Activated CD4-positive, CD25-positive, alpha-beta regulatory T cell treated with anti-CD3 and anti-CD28 coated beads, Interleukin-2, amount 50 U/mL, for 24 hours (primary cell): ENCODE data around the gene LMBRD2.
"Not testable (repeated sequence)": the region's sequence is repeated elsewhere in the genome, so short reads cannot be mapped to it uniquely, and the experiment has no call there.

Experiments used
- ATAC-seq, 2 donors: fragments of 150-1000 bp; cut with Tn5 transposase; one replicate each; pipeline ENCODE4 v1.10.0; 2021; ENCODE audit warnings: mild to moderate bottlenecking in 1 of 2, moderate library complexity in 1 of 2

The LMBRD2 gene

DNA sequence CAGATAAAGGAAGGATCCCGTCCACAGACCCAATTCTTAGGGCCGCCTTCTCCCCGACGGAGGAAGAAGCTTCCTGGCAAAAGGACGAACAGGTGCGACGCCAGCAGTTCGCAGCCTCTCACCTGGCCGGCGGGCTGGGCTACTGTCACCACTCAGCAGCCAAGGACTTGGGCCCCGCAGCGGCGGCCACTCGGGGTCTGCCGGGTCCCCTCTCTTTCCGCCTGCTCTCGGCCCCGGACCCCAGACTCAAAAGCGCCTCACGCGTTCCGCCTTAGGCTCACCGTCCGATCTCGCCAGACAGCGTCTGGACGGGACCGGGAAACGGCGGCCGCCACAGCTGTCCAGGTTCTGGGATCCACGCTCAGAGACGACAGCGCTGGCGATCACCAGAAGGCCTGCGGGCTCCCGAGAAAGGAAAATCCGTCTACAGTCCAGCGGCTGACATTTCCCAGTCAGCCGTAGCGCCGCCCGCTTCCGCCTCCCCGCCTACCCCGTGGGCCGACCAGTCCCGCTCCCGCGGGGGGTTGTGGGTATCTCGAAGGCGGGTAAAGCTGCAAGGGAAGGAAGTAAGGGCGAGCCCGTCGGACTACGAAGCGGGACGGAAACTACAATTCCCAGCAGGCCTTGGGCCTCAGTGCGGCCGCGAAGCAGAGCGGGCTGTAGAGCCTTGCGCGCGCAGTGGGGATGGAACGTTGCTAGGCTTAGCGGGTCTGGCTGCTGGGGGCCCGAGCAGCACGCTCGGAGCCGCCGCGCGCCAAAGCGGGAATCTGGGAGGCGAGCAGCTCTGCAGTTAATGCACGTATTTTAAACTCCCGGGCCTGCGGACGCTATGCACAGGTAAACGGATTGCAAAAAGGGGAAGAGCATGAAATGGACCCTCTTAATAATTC lies at the start of gene LMBRD2, which contains the start of gene SKP2:
TSS of gene LMBRD2 (minus strand) at position 454 of the 890 bp plus-strand sequence. CDS start 8,538 bp downstream, outside the sequence.
TSS of gene SKP2 (plus strand) at position 678 of the 890 bp plus-strand sequence. CDS start at position 830, 152 bp downstream.
- peak; percentile 99 for ATAC-seq

DNA sequence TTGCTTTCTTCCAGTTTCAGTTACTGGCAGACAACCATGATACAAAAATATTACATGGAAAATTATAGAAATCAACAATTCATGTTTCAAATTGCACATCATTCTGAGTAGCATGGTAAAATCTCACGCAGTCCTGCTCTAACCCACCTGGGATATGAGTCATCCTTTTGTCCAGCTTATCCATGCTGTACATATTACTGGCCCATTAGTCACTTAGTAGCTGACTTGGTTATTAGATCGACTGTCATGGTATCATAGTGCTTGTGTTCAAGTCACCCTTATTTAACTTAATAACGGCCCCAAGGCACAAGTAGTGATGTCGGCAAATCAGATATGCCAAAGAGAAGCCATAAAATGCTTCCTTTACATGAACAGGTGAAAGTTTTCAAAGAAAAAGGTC lies 48.8 kb upstream of the LMBRD2 start:
- no peak for ATAC-seq

- no peak for ATAC-seq
These were observed 47.9 kb upstream of the LMBRD2 start for GRCh38 chr5:36199620-36200019.

GRCh38 chr5:36198783-36199182 lies 47.1 kb upstream of the LMBRD2 start:
- ATAC-seq: not testable (repeated sequence)

- ATAC-seq: no peak
These were observed 46.6 kb upstream of the LMBRD2 start for GRCh38 chr5:36198281-36198680.

DNA sequence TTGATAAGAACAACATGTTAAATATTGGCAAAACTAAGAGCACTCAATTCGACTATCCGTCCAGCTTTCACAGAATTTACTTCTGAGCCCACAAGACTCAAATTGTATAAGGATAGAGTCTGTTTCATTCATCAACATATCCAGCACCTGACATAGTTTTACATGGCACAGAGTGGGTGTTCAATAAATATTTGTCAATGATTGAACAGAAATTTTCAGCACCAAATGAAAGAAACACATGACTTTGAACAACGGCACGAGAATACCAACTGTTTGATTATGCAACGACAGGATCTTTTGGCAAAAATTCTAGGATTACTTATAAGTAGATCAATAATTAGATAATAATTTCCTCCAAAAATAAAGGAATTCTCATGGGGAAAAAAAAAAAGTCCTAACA lies 42.1 kb upstream of the LMBRD2 start:
- ATAC-seq: no peak

DNA sequence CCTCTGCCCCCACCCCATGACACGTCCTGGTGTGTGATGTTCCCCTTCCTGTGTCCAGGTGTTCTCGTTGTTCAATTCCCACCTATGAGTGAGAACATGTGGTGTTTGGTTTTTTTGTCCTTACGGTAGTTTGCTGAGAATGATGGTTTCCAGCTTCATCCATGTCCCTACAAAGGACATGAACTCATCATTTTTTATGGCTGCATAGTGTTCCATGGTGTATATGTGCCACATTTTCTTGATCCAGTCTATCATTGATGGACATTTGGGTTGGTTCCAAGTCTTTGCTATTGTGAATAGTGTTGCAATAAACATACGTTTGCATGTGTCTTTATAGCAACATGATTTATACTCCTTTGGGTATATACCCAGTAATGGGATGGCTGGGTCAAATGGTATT lies 32.7 kb upstream of the LMBRD2 start:
- ATAC-seq: not testable (repeated sequence)

GRCh38 chr5:36181774-36182173 lies 30.1 kb upstream of the LMBRD2 start:
- no peak for ATAC-seq

DNA sequence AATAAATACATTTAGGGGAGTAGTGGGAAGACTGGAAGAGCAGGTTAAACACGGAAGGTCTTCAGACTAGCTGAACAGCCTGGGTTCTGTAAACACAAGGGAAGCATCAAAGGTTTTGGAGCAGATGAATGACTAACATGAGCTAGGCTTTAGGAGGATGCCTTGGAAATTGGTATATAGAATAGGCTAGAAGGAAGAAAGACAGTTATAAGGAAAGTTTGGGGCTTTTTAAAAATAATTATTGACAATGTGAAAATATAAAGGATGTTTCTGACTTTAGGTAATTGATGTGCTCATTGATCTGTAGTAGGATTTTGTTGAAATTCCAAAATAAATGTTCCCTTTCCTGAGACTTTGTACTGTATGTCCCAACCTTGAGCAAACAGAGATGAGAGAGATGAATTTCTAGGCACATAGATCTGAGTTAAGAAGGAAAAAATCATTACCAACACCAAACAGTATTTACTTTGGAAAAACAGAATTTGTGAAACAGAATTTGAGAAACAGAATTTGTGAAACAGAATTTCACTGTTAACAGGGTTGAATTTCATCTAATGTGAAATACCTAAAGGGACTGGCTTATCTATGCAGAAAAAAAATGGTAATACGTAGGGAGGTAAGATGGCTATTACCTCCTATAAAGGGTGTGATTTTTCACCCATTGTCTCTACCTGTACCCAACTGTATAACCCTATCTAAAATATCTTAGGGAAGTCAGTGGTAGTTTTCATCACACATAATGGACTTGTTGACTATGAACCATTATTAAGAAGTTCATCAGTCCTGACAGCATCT lies 29.1 kb upstream of the LMBRD2 start:
- no peak for ATAC-seq

- no peak for ATAC-seq
These were observed 28.3 kb upstream of the LMBRD2 start for GRCh38 chr5:36179950-36180349.

DNA sequence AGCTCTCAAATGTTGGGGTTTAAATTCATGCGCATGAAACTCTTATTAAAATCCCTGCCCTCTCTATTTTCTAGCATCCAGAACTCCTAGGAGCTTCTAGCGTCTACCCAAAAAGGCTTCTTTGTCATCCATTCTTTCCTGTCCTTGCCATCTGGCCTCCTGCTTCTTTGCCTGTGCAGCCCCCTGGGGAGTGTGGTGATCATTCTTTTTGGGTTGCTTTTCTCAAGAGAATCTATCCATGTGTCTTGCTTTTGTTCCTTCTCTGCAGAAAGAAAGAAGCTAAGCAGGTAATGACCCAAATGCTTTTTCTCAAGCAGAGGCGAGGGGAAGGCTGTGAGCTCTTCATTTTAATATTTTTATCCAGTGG lies 26.8 kb upstream of the LMBRD2 start:
- no peak for ATAC-seq

GRCh38 chr5:36177715-36178523 lies 26.2 kb upstream of the LMBRD2 start:
- ATAC-seq: no peak

DNA sequence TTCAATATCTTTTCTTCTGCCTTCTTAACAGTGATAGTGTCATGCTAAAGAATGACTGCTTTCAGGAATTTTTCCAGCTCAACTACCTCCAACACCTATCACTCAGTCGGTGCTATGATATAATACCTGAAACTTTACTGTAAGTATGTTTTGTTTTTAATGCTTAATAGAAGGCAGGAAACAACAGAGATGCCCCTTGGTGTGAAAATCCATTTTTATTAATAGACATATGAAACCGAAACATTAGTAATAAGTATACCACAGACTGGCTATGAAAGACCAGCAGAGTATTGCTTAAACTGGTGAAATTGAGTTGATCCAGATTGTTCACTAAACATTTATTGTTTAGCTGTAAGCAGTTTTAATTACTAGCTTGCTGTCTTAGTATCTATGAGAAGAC lies 25.5 kb upstream of the LMBRD2 start:
- ATAC-seq: peak in 1 of 2 donors; percentile 59

DNA sequence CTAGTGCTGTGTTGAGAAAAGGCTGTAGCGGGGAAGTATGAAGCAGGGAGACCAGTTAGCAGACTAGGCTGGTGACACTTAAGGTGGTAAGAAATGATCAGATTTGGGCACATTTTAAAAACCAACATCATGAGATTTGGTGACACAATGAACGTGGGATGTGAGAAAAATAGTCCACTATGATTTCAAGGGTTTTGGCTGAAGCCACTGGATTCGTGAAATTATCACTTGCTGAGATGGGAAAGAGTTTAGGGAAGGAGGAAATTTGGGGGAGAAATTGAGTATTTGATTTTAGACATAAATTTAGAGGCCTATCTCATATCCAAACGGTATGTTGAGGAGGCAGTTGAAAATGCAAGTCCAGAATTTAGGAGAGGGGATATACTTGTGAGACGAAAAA lies 23.4 kb upstream of the LMBRD2 start:
- no peak for ATAC-seq

DNA sequence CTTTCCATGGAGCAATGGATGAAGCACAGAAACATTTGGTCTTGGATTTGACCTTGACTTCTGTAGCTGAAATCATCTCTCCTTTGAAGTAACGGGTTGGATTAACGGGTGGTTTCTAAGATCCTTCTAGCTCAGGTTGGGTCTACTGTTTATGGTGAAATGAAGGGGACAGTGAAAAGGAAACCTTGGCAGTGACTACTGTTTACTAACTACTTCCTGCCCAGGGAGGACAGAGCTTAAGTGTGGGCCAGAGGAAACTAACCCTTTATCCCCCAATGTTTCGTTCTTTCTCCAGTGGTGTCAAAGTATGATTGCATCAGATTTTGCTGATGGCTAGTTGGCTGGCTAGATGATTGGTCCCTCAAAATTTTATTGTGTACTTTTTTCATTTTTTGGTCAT lies 22.4 kb upstream of the LMBRD2 start:
- no peak for ATAC-seq

DNA sequence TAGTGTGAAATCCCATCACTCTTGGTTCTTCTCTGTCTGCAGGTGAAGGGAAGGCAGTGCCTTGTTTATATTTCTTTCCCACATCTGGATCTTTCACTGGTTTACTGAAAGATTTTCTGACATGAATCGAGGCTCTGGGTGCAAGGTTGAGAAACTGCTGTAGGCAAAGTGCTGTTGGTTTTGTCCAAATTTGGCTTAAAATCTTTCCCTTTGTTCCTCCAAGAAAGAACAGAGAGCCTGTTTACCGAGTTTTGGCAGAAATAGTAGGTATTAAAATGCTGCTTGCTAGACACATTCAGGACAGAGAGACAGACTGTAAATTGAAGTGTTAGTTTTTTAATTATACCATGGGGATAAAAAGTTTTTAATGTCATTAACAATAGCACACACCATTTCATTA lies 21.7 kb upstream of the LMBRD2 start:
- ATAC-seq: no peak

GRCh38 chr5:36172599-36172998 lies 20.9 kb upstream of the LMBRD2 start:
- no peak for ATAC-seq

GRCh38 chr5:36170832-36171424 lies 19.2 kb upstream of the LMBRD2 start:
- ATAC-seq: no peak

GRCh38 chr5:36168737-36169136 lies 17.1 kb upstream of the LMBRD2 start:
- ATAC-seq: no peak

- no peak for ATAC-seq
These were observed 12.8 kb upstream of the LMBRD2 start for GRCh38 chr5:36164461-36164860.

- ATAC-seq: no peak
These were observed 11.3 kb upstream of the LMBRD2 start for GRCh38 chr5:36162810-36163486.

- no peak for ATAC-seq
These were observed 9.7 kb upstream of the LMBRD2 start for GRCh38 chr5:36161361-36161760.
